ENCODE measurements around the gene SPIN1. TPM values are rescaled to one million over a fixed set of nuclear protein-coding genes. Genes with fewer than 3 reads are reported as not detected.
"Not testable (repeated sequence)": the region's sequence is repeated elsewhere in the genome, so short reads cannot be mapped to it uniquely, and the experiment has no call there.

SPIN1 gene
- total and polyA plus RNA-seq, 5 donors: 26.3 to 78.4 (median 73.9) TPM

- no peaks in the 10 kb centered on the region for H3K4me1 ChIP-seq (ENCODE audit: control insufficient read depth, insufficient read depth, low read length)
- H3K9me3 ChIP-seq (ENCODE audit: control insufficient read depth, low read length): no peaks in the 10 kb centered on the region
- ATAC-seq (no peak), DNase-seq (no peak)
- 73% methylated on average over 2 of the region's 2 CpGs for WGBS
- H3K4me3 ChIP-seq (ENCODE audit: low read length): no peak overlapping the region
- no peaks in the 10 kb centered on the region for H3K27me3 ChIP-seq (ENCODE audit: control insufficient read depth, insufficient read depth)
- intact Hi-C loops (cut with DNase I): no loop called here
- no peak overlapping the region for H3K27ac ChIP-seq (ENCODE audit: low read length)
Measured at GRCh38 chr9:88364706-88365105, 23.5 kb upstream of the SPIN1 start.

GRCh38 chr9:88370346-88370745 is 17.9 kb upstream of the SPIN1 start:
- DNase-seq: no peak
- Histone ChIP-seq H3K4me1 (ENCODE audit: control insufficient read depth, insufficient read depth, low read length) (no peaks in the 10 kb centered on the region), H3K4me3 (ENCODE audit: low read length) (no peak overlapping the region), H3K27ac (ENCODE audit: low read length) (no peak overlapping the region), H3K9me3 (ENCODE audit: control insufficient read depth, low read length) (no peaks in the 10 kb centered on the region), H3K27me3 (ENCODE audit: control insufficient read depth, insufficient read depth) (no peaks in the 10 kb centered on the region)
- no peak for ATAC-seq
- intact Hi-C loops (cut with DNase I): no loop called here

- Histone ChIP-seq H3K27ac (ENCODE audit: low read length) (no peak overlapping the region), H3K4me1 (ENCODE audit: control insufficient read depth, insufficient read depth, low read length) (no peaks in the 10 kb centered on the region), H3K9me3 (ENCODE audit: control insufficient read depth, low read length) (no peaks in the 10 kb centered on the region), H3K27me3 (ENCODE audit: control insufficient read depth, insufficient read depth) (no peaks in the 10 kb centered on the region), H3K4me3 (ENCODE audit: low read length) (no peak overlapping the region)
- intact Hi-C loops (cut with DNase I): no loop called here
- WGBS: 54% methylated on average over 2 of the region's 2 CpGs
- DNase-seq (no peak), ATAC-seq (no peak)
Measured at GRCh38 chr9:88372103-88372654, 16.1 kb upstream of the SPIN1 start.

DNA sequence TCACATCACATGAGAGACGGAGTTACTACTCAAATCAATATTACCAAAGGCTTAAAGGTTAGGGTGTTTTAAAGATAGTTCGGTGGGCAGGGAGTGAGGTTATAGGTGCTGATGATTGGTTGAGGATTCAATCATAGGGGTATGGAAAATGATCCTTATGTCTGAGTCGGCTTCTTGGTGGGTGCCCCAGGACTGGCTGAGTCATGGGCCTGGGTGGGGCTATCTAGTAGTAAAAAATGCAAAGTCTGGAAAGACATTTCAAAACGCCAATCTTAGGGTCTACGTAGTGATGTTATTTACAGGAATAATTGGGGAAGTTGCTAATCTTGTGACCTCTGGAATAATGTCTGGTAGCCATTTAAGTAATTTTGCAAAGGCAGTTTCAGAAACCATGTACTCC is 15.2 kb upstream of the SPIN1 start:
- Histone ChIP-seq H3K4me1 (ENCODE audit: control insufficient read depth, insufficient read depth, low read length) (no peaks in the 10 kb centered on the region), H3K27ac (ENCODE audit: low read length) (no peak overlapping the region), H3K4me3 (ENCODE audit: low read length) (no peak overlapping the region), H3K9me3 (ENCODE audit: control insufficient read depth, low read length) (no peaks in the 10 kb centered on the region), H3K27me3 (ENCODE audit: control insufficient read depth, insufficient read depth) (no peaks in the 10 kb centered on the region)
- intact Hi-C loops (cut with DNase I): no loop called here
- DNase-seq (peak in 1 of 3 donors; percentile 23), ATAC-seq (no peak)
- 80% methylated on average over 5 of the region's 5 CpGs for WGBS

DNA sequence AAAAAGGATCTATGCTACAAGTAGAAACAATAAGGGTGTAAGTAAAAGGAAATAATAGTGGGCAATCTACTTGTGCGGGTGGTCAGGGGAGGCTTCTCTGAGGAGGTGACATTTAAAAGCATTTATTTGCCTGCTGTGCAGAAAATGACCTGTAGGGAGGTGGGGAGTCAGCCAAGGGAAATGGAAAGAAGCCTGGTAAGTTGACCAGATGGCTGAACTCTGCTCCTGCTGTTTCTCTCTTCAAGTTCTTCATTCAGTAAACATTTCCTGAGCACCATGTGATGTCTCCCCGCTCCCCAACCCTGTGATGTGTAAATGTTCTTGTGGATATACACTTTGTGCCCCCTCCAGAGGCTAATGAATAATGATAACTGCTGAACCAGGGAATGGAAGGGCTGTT is 9.9 kb upstream of the SPIN1 start:
- H3K9me3 ChIP-seq (ENCODE audit: control insufficient read depth, low read length): no peaks in the 10 kb centered on the region
- H3K27me3 ChIP-seq (ENCODE audit: control insufficient read depth, insufficient read depth): no peaks in the 10 kb centered on the region
- ATAC-seq: no peak
- 47% methylated on average over 2 of the region's 2 CpGs for WGBS
- H3K27ac ChIP-seq (ENCODE audit: low read length): no peak overlapping the region
- intact Hi-C loops (cut with DNase I): no loop called here
- H3K4me1 ChIP-seq (ENCODE audit: control insufficient read depth, insufficient read depth, low read length): no peaks in the 10 kb centered on the region
- H3K4me3 ChIP-seq (ENCODE audit: low read length): no peak overlapping the region
- DNase-seq: no peak

DNA sequence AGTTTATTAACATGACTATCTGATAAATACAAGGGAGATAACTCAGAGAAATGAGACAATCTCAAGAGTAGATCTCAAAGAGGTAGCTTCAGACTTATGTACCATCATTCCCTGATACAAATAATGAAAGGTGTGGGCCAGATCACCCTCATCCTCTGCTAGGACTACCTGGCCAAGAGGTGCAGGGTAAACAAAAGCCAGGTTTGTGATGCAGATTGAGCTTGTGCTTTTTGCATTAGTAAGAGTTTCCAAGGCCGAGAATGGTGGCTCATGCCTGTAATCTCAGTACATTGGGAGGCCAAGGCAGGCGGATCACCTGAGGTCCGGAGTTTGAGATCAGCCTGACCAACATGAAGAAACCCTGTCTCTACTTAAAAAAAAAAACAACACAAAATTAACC is 8.9 kb upstream of the SPIN1 start:
- Histone ChIP-seq H3K4me3 (ENCODE audit: low read length) (no peak overlapping the region), H3K27ac (ENCODE audit: low read length) (no peak overlapping the region), H3K4me1 (ENCODE audit: control insufficient read depth, insufficient read depth, low read length) (no peaks in the 10 kb centered on the region), H3K27me3 (ENCODE audit: control insufficient read depth, insufficient read depth) (no peaks in the 10 kb centered on the region), H3K9me3 (ENCODE audit: control insufficient read depth, low read length) (no peaks in the 10 kb centered on the region)
- ATAC-seq (no peak), DNase-seq (no peak)
- 92% methylated on average over 3 of the region's 3 CpGs for WGBS
- intact Hi-C loops (cut with DNase I): no loop called here

DNA sequence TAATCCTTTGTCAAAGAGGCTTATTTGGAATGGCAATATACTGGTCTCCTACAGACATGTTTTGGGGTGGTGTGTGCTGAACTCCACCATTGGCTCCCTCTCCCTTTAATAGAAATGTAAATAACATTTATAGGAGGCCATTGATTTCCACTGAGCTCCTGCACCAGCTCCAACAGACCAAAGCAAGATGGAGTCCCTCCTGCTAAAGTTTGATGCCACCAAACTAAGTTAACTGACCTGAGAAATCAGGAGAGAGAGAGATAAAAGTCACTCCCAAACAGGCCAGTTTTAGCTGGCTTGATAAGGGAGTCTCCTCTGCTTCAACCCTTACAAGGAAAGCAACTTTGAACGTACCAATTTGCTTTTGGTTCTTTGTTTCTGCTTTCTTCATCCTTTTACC is 8.1 kb upstream of the SPIN1 start:
- Histone ChIP-seq H3K27me3 (ENCODE audit: control insufficient read depth, insufficient read depth) (no peaks in the 10 kb centered on the region), H3K27ac (ENCODE audit: low read length) (no peak overlapping the region), H3K4me1 (ENCODE audit: control insufficient read depth, insufficient read depth, low read length) (no peaks in the 10 kb centered on the region), H3K4me3 (ENCODE audit: low read length) (no peak overlapping the region), H3K9me3 (ENCODE audit: control insufficient read depth, low read length) (no peaks in the 10 kb centered on the region)
- 65% methylated on average over 1 of the region's 1 CpG for WGBS
- intact Hi-C loops (cut with DNase I): loop anchor here in 2 of 4 donors (10.0 kb wide), 1 partner anchor 195 kb away; no protein-coding TSS in a partner anchor
- no peak for ATAC-seq
- DNase-seq: no peak

GRCh38 chr9:88381322-88381721 is 6.9 kb upstream of the SPIN1 start:
- not testable (repeated sequence) for H3K27me3 ChIP-seq (ENCODE audit: control insufficient read depth, insufficient read depth); H3K27ac ChIP-seq (ENCODE audit: low read length); ATAC-seq; H3K9me3 ChIP-seq (ENCODE audit: control insufficient read depth, low read length); DNase-seq; H3K4me3 ChIP-seq (ENCODE audit: low read length); H3K4me1 ChIP-seq (ENCODE audit: control insufficient read depth, insufficient read depth, low read length)
- intact Hi-C loops (cut with DNase I): loop anchor here in 2 of 4 donors (10.0 kb wide), 1 partner anchor 193 kb away; no protein-coding TSS in a partner anchor
- WGBS: 92% methylated on average over 10 of the region's 10 CpGs

DNA sequence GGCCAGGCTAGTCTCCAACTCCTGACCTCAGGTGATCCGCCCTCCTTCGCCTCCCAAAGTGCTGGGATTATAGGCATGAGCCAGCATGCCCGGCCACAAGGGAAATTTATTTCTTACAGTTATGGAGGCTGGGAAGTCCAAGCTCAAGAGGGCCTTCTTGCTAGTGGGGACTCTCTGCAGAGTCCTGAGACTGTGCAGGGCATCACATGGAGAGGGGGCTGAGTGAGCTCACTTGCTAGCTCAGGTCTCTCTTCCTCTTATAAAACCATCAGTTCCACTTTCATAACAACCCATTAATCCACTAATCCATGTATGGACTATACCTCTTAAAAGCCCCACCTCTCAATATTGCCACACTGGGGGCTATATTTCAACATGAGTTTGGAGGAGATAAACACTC is 5.1 kb upstream of the SPIN1 start:
- Histone ChIP-seq H3K4me1 (ENCODE audit: control insufficient read depth, insufficient read depth, low read length) (no peaks in the 10 kb centered on the region), H3K27ac (ENCODE audit: low read length) (no peak overlapping the region), H3K4me3 (ENCODE audit: low read length) (no peak overlapping the region), H3K27me3 (ENCODE audit: control insufficient read depth, insufficient read depth) (no peaks in the 10 kb centered on the region), H3K9me3 (ENCODE audit: control insufficient read depth, low read length) (no peaks in the 10 kb centered on the region)
- ATAC-seq (no peak), DNase-seq (no peak)
- WGBS: 95% methylated on average over 3 of the region's 3 CpGs
- intact Hi-C loops (cut with DNase I): loop anchor here in 2 of 4 donors (10.0 kb wide), 1 partner anchor 192 kb away; no protein-coding TSS in a partner anchor

GRCh38 chr9:88386137-88386536 is 2.1 kb upstream of the SPIN1 start:
- not testable (repeated sequence) for ATAC-seq; H3K9me3 ChIP-seq (ENCODE audit: control insufficient read depth, low read length); H3K27me3 ChIP-seq (ENCODE audit: control insufficient read depth, insufficient read depth); H3K27ac ChIP-seq (ENCODE audit: low read length); H3K4me1 ChIP-seq (ENCODE audit: control insufficient read depth, insufficient read depth, low read length); DNase-seq; H3K4me3 ChIP-seq (ENCODE audit: low read length)
- intact Hi-C loops (cut with DNase I): loop anchor here in 2 of 4 donors (10.0 kb wide), 1 partner anchor 189 kb away; no protein-coding TSS in a partner anchor
- WGBS: 94% methylated on average over 4 of the region's 4 CpGs

DNA sequence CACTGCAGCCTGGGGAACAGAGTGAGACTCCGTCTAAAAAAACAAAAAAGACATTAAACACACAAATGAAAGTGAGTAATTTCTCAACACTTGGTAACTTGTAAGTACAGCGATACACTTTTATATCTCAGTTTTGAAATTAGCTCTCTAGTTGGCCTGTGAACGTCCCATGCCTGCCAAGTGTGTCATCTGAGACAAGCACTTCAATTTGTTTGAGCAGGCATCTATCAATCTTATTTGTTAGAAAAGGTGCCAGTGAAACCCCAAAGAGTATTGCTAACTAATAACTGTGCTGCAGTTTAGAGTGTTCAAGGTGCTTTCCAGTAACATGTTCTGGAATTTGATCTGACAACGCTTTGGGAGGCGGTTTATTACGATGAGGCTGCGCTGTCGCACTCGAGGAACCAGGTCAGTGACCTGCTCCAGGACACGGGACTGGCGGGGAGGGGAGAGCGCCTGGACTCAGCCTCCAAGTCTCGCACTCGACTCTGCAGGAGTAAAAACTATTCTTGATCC is 1.1 kb upstream of the SPIN1 start:
- Histone ChIP-seq H3K27me3 (ENCODE audit: control insufficient read depth, insufficient read depth) (no peaks in the 10 kb centered on the region), H3K4me1 (ENCODE audit: control insufficient read depth, insufficient read depth, low read length) (no peaks in the 10 kb centered on the region), H3K4me3 (ENCODE audit: low read length) (peak overlapping the region; percentile 99), H3K27ac (ENCODE audit: low read length) (peak overlapping the region; percentile 96), H3K9me3 (ENCODE audit: control insufficient read depth, low read length) (no peaks in the 10 kb centered on the region)
- ATAC-seq (peak; percentile 21 to 39), DNase-seq (peak; percentile 37 to 69 (median 63))
- WGBS: 20% methylated on average over 14 of the region's 14 CpGs
- intact Hi-C loops (cut with DNase I): loop anchor here in 2 of 4 donors (10.0 kb wide), 1 partner anchor 188 kb away; no protein-coding TSS in a partner anchor
